Measurements from ENCODE around the gene CDK14.

GRCh38 chr7:91005841-91006240 is 409.7 kb downstream of the CDK14 start:
- no peak for TF ChIP-seq CTCF (IDR thresholded peaks at IDR 0.05)
- TF ChIP-seq EP300 (IDR thresholded peaks at IDR 0.05) = no peak
- no peak for TF ChIP-seq POLR2AphosphoS5 (IDR thresholded peaks at IDR 0.05)
- TF ChIP-seq POLR2A (IDR thresholded peaks at IDR 0.05) = no peak

Measured in upper lobe of left lung (tissue), 4 donors.